Brain microvascular endothelial cell (primary cell): ENCODE measurements around the gene SLC4A4.

Source experiments
- DNase-seq: peaks from one replicate; pipeline ENCODE4 v3.0.0-alpha.2; 2020
- H3K27ac ChIP-seq: fragments of 250-450 bp; sonication (Bioruptor Pico); 2 replicates; pipeline ENCODE4 v1.5.1; 2020; ENCODE audit warnings: mild to moderate bottlenecking, moderate library complexity
- H3K27me3 ChIP-seq: fragments of 250-450 bp; sonication (Bioruptor Pico); replicated peaks from 2 replicates; pipeline ENCODE4 v1.5.1; 2020; ENCODE audit warnings: mild to moderate bottlenecking
- H3K36me3 ChIP-seq: fragments of 250-450 bp; sonication (Bioruptor Pico); replicated peaks from 2 replicates; pipeline ENCODE4 v1.5.1; 2020; ENCODE audit warnings: mild to moderate bottlenecking
- H3K4me3 ChIP-seq: 2 replicates; pipeline ENCODE4 v1.5.1; 2011; ENCODE audit warnings: low read depth, mild to moderate bottlenecking, control low read depth, low read length, moderate library complexity
- in situ Hi-C: cut with HindIII; loops from 2 replicates; pipeline ENCODE4 v1.10.0; 2017; ENCODE audit warnings: low sequenced_read_pairs, low pct_ligation_motif_present
- TF ChIP-seq, protein P1 (sequence below): IDR thresholded peaks from 2 replicates; pipeline ENCODE4 v1.5.1; 2011; ENCODE audit warnings: low read depth, mild to moderate bottlenecking, moderate library complexity, low read length, control low read depth, inconsistent platforms; ENCODE audit errors: missing control alignments

SLC4A4 gene

DNA sequence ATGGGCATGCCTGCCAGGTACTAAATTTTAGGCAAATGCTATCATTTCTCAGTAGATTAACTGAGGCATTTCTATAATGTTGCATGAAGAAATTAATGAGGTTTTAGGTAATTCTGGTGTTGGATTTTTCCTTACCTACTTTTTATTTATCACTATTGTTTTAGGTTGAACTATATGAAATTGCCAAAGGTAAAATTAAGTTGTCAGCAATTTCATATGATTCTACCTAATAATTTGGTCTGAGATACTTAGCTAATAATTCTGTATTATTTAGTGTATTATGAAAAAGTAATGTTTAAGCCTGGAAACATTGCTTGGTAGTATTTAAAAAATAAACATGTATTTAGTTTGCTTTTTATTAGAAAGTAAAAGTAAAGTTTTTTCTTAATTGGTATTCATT, 22.7 kb downstream of the SLC4A4 start:
- H3K4me3 ChIP-seq = no peak overlapping the region
- TF ChIP-seq, protein P1, sequence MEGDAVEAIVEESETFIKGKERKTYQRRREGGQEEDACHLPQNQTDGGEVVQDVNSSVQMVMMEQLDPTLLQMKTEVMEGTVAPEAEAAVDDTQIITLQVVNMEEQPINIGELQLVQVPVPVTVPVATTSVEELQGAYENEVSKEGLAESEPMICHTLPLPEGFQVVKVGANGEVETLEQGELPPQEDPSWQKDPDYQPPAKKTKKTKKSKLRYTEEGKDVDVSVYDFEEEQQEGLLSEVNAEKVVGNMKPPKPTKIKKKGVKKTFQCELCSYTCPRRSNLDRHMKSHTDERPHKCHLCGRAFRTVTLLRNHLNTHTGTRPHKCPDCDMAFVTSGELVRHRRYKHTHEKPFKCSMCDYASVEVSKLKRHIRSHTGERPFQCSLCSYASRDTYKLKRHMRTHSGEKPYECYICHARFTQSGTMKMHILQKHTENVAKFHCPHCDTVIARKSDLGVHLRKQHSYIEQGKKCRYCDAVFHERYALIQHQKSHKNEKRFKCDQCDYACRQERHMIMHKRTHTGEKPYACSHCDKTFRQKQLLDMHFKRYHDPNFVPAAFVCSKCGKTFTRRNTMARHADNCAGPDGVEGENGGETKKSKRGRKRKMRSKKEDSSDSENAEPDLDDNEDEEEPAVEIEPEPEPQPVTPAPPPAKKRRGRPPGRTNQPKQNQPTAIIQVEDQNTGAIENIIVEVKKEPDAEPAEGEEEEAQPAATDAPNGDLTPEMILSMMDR = no peak
- in situ Hi-C loops = no loop called here
- H3K36me3 ChIP-seq = no peaks in the 10 kb centered on the region
- no peak for DNase-seq
- no peak overlapping the region for H3K27ac ChIP-seq
- H3K27me3 ChIP-seq = no peaks in the 10 kb centered on the region

DNA sequence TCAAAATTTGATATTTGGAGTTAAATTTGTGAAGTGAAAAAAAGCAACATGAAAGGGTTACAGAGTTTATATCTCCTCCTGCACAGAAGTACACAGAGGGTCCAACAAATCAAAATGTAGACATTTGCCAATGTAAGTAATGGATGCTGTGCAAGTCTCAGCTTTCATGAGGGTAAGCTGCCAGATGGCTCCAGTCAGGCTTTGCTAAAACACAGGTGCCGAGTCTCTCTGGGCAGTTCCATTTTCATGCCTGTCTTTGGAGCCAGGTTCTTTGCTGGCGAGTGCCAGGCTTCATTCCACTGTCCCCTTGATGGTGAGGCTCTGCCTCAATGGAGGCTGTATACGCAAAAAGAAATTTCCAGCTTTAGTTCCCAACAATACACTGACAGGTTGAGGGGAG, 27.9 kb downstream of the SLC4A4 start:
- DNase-seq = no peak
- Histone ChIP-seq H3K36me3 (no peaks in the 10 kb centered on the region), H3K4me3 (no peak overlapping the region), H3K27ac (no peak overlapping the region), H3K27me3 (no peaks in the 10 kb centered on the region)
- in situ Hi-C loops = no loop called here
- TF ChIP-seq, protein P1 = no peak

DNA sequence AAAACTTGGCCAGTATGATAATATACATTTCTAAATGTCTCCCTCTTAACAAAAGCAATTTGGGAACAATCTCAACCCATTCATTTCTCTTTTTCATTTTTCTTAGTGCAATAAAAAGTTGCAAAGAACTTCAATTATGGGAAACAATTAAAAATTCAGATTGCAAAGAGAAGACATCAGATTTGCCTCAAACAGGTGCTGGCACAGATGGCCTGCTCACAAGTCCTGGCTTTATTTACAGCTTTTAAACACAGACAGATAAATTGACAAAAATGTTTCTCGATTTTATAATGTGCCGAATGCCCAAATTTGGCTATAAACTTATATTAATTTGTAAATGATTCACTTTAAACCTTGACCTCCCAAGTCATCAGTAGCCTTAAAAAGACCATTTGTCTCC, 28.7 kb downstream of the SLC4A4 start:
- no peak for DNase-seq
- Histone ChIP-seq H3K4me3 (no peak overlapping the region), H3K27ac (no peak overlapping the region), H3K36me3 (no peaks in the 10 kb centered on the region), H3K27me3 (no peaks in the 10 kb centered on the region)
- in situ Hi-C loops = no loop called here
- TF ChIP-seq, protein P1 = no peak

DNA sequence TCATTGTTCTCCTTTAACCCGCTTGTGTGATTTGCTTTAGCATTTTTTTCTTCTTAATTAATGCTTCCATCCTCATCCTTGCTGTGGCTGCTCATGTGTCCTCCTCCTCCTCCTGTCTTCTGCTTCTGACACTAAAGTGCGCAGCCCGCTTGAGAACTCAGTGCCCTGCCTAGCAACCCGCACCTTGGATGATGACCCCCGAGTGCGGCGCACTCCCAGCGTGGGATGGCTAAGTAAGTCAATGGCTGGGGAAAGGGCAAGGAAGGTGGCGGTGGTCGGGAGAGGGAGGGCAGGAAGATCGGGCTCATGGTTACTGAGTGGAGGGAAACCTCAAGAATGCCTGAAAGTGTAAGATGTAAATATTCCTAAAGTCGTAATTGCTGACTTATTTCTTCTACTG, 30.1 kb downstream of the SLC4A4 start:
- in situ Hi-C loops = no loop called here
- no peak for DNase-seq
- TF ChIP-seq, protein P1 = no peak
- Histone ChIP-seq H3K27me3 (no peaks in the 10 kb centered on the region), H3K4me3 (no peak overlapping the region), H3K36me3 (no peaks in the 10 kb centered on the region), H3K27ac (no peak overlapping the region)

DNA sequence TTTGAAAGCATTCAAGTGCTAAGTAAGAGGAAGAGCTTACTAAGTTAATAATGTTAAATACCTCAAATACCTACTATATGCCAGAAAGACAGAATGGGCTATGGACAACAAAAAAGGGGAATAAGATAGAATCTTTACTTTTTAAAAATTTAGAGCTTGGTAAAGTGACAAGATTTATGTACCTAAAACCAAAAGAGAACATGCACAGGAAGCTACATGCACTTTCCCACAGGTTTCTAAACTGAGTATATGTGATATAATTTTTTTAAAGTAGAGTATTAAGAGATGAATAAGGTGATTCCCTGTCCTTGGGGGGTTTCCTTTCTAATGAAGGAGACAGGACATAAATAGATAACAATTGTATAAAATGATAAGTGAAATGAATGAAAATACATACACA, 30.7 kb downstream of the SLC4A4 start:
- Histone ChIP-seq H3K27ac (no peak overlapping the region), H3K27me3 (no peaks in the 10 kb centered on the region), H3K4me3 (no peak overlapping the region), H3K36me3 (no peaks in the 10 kb centered on the region)
- DNase-seq = no peak
- in situ Hi-C loops = no loop called here
- TF ChIP-seq, protein P1 = no peak

DNA sequence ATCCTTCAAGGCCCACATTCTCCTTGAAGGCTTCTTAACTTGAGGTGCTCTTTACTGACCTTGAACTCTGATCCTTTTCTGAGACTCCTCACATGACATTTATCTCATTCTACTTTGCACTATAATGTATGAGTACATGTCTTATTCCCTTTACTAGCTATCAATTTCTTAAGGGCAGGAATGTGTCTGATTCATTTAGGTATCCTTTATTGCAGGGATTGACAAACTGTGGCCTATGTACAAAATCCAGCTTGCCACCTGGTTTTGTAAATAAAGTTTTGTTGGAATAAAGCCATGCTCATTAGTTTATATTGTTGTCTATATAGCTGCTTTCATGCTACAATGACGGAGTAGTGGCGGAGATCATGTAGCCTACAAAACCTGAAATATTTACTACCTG, 36.7 kb downstream of the SLC4A4 start:
- TF ChIP-seq, protein P1 = no peak
- H3K36me3 ChIP-seq = no peaks in the 10 kb centered on the region
- no peak for DNase-seq
- in situ Hi-C loops = no loop called here
- H3K4me3 ChIP-seq = no peak overlapping the region
- H3K27ac ChIP-seq = no peak overlapping the region
- no peaks in the 10 kb centered on the region for H3K27me3 ChIP-seq
